ENCODE data around the gene ARIH2. TPM values are rescaled to one million over a fixed set of nuclear protein-coding genes. Genes with fewer than 3 reads are reported as not detected.

The ARIH2 gene
- total and polyA plus RNA-seq, 2 of the 8 experiments (the other 6 are each of a cell fraction or from before 2014, with no cell fraction given), result 72.9 to 136 TPM

DNA sequence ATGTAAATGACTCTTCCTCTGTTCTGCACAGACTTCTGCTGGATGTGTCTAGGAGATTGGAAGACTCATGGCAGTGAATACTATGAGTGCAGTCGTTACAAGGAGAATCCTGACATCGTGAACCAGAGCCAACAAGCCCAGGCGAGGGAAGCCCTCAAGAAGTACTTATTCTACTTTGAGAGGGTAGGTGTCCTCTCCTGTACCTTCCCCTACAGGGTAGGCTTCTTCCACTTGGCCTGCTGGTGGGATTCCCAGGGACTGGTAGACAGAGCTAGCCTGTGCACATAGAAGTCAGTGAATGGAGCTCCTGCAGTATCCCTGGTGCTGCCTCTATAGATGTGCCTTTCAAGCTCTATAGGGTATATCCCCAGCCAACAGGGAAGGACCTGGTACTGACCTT, 60.8 kb downstream of the ARIH2 start:
- Histone ChIP-seq H3K79me2 (ENCODE audit: control insufficient read depth in 1 of 2, insufficient read depth in 2 of 2, low read length in 2 of 2) (no peaks in the 10 kb centered on the region), H2BK20ac (ENCODE audit: low read length) (no peak overlapping the region), H3K23me2 (ENCODE audit: low read depth, low read length) (no peaks in the 10 kb centered on the region), H3K9ac (replicated peaks in 1 of 4; ENCODE audit: extremely low read depth in 1 of 4, low read depth in 3 of 4, low read length in 3 of 4) (no peak overlapping the region), H3K27ac (ENCODE audit: low read depth, low read length) (no peak overlapping the region), H3K56ac (replicated peaks; ENCODE audit: insufficient read length, low read depth, low read length) (no peak overlapping the region), H3K4me1 (replicated peaks in 1 of 4; ENCODE audit: control insufficient read depth in 3 of 4, insufficient read depth in 4 of 4, low read length in 3 of 4) (no peaks in the 10 kb centered on the region), H2BK5ac (ENCODE audit: low read depth, low read length) (no peak overlapping the region), H4K5ac (ENCODE audit: insufficient read length, low read depth, low read length) (no peak overlapping the region), H2AFZ (ENCODE audit: low read length) (no peak overlapping the region), H4K91ac (replicated peaks; ENCODE audit: insufficient read length, low read length) (no peak overlapping the region), H4K20me1 (replicated peaks in 1 of 2; ENCODE audit: control insufficient read depth in 1 of 2, insufficient read depth in 2 of 2, low read length in 2 of 2) (peaks cover 0 to 7% of the 10 kb centered on the region in 2 experiments), H3K23ac (ENCODE audit: insufficient read length) (no peak overlapping the region), H3K4ac (replicated peaks; ENCODE audit: insufficient read length, low read depth, low read length) (no peak overlapping the region), H2BK15ac (ENCODE audit: low read length) (no peak overlapping the region), H3K9me3 (ENCODE audit: insufficient read depth in 2 of 2, low read depth in 1 of 2, low read length in 1 of 2) (no peaks in the 10 kb centered on the region), H3K27me3 (replicated peaks in 1 of 4; ENCODE audit: control insufficient read depth in 3 of 4, extremely low read depth in 1 of 4, insufficient read depth in 3 of 4, low read length in 3 of 4) (no peaks in the 10 kb centered on the region), H3K14ac (ENCODE audit: insufficient read length) (no peak overlapping the region), H3K36me3 (ENCODE audit: control insufficient read depth in 2 of 4, insufficient read depth in 4 of 4, low read length in 3 of 4) (peaks cover 19 to 79% (median 62%) of the 10 kb centered on the region in 4 experiments), H3K79me1 (ENCODE audit: low read depth, low read length) (0 out of 2 replicates have a peak, but pooled peaks cover 2% of the 10 kb centered on the region), H2AK5ac (ENCODE audit: low read depth, low read length) (no peak overlapping the region), H4K8ac (ENCODE audit: extremely low read depth, insufficient read depth, low read length) (no peak overlapping the region), H3K4me3 (ENCODE audit: extremely low read depth in 1 of 4, insufficient read depth in 2 of 4, low read depth in 3 of 4, low read length in 4 of 4) (no peak overlapping the region), H3K4me2 (ENCODE audit: insufficient read depth in 1 of 2, low read depth in 2 of 2, low read length in 2 of 2) (no peak overlapping the region), H2BK12ac (ENCODE audit: low read depth, low read length) (no peak overlapping the region), H3K18ac (ENCODE audit: extremely low read depth, low read length) (no peak overlapping the region), H2BK120ac (replicated peaks; ENCODE audit: low read depth, low read length) (no peak overlapping the region)
- CTCF ChIA-PET (ENCODE audit: partially characterized antibody), result interaction anchor here (0.6 to 3.7 kb wide), 4 partner anchors 9 to 1754 kb away, joined by 3 to 22 read pairs (median 4); partner anchors contain the start of gene NDUFAF3
- no peak for TF ChIP-seq CHD2 (IDR thresholded peaks at IDR 0.05; ENCODE audit: low read length)
- no peak for TF ChIP-seq JUND (IDR thresholded peaks at IDR 0.05; ENCODE audit: low read length)
- no peak for TF ChIP-seq ASH2L (IDR thresholded peaks at IDR 0.05; ENCODE audit: low read length)
- no peak for TF ChIP-seq POLR2A (IDR thresholded peaks at IDR 0.05; ENCODE audit: control extremely low read depth in 1 of 2, low read depth in 2 of 2, low read length in 2 of 2)
- TF ChIP-seq GABPA (IDR thresholded peaks at IDR 0.05; ENCODE audit: borderline replicate concordance, insufficient read depth, low read length), result no peak
- TF ChIP-seq, protein P1, sequence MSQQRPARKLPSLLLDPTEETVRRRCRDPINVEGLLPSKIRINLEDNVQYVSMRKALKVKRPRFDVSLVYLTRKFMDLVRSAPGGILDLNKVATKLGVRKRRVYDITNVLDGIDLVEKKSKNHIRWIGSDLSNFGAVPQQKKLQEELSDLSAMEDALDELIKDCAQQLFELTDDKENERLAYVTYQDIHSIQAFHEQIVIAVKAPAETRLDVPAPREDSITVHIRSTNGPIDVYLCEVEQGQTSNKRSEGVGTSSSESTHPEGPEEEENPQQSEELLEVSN (IDR thresholded peaks at IDR 0.05), result no peak
- TF ChIP-seq CBX5 (IDR thresholded peaks at IDR 0.05; ENCODE audit: low read depth, low read length), result no peak
- TF ChIP-seq JUN (IDR thresholded peaks at IDR 0.05; ENCODE audit: low read depth, low read length), result no peak
- no peak for TF ChIP-seq KDM4A (IDR thresholded peaks at IDR 0.05; ENCODE audit: low read depth, low read length, severe bottlenecking)
- no peak for TF ChIP-seq SAP30 (IDR thresholded peaks at IDR 0.05; ENCODE audit: insufficient read depth, insufficient replicate concordance, low read length)
- no peak for TF ChIP-seq EZH2 (IDR thresholded peaks at IDR 0.05; ENCODE audit: low read depth, low read length, severe bottlenecking)
- TF ChIP-seq, protein P2, sequence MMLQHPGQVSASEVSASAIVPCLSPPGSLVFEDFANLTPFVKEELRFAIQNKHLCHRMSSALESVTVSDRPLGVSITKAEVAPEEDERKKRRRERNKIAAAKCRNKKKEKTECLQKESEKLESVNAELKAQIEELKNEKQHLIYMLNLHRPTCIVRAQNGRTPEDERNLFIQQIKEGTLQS (IDR thresholded peaks at IDR 0.05; ENCODE audit: insufficient read depth, low read depth, low read length), result no peak
- TF ChIP-seq BRCA1 (IDR thresholded peaks at IDR 0.05; ENCODE audit: low read depth, low read length), result no peak
- no peak for DNase-seq (ENCODE audit: low read depth in 1 of 2, low spot score in 2 of 2)
- POLR2A ChIA-PET (ENCODE audit: partially characterized antibody), result interaction anchor here (0.9 to 3.4 kb wide), 4 partner anchors 10 to 376 kb away, joined by 3 to 13 read pairs (median 7); partner anchors contain the start of genes P4HTM and WDR6
- 87% methylated on average over 3 of the region's 3 CpGs; no CpG with 5 or more reads in 1 of the 2 experiments for WGBS, 2 experiments (ENCODE audit: extremely low coverage in 1 of 2, insufficient coverage in 1 of 2, insufficient read length in 1 of 2, insufficient replicate concordance in 2 of 2, low coverage in 1 of 2, low lambda C conversion rate in 2 of 2, missing lambda C conversion rate in 1 of 2)
- no peak for FAIRE-seq

All from H1 (cell line).